ENCODE results near the gene SELL.
"Not testable (repeated sequence)": the region's sequence is repeated elsewhere in the genome, so short reads cannot be mapped to it uniquely, and the experiment has no call there.

Gene SELL

DNA sequence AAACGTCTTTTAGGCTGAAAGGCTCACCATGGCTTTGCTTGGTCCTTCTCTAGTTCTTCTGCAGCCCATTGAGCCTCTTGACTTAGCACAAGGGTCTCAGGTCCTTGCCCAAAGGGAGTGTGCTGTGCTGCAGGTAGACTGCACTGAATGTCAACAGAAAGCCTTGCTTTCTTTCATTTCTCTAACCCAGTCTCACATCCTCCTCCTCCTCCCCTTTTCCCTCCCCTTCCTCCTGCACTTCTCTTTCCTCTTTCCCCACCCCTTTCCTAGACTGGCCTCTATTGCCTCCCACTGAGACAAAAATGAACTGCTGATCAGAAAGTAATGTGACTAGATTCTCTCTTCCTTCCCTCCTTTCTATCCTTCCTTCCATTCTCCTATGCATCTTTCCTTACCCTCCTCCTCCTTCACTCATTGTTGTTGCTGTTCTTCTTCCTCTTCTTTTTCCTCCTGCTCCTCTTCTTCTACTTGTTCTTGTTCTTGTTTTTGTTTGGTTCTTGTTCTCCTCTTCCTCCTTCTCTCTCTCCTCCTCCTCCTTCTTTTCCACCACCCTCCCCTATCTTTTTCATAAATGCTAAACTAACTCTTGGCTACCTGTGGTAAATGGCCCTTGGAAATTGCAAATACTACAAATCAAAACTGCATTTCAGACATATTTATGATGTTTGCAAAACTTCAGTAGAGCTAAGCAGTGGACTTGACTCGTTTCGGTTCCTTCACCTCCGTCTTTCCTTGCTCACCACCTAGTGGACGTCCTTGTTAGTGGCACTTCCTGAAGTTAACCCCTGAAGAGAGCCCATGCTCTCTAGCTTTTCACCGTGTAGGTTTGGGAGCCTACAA, at the start of gene SELL:
TSS of gene SELL (minus strand) at position 152 of the 840 bp plus-strand sequence. CDS start at position 30, 122 bp downstream.
- no peak for DNase-seq

DNA sequence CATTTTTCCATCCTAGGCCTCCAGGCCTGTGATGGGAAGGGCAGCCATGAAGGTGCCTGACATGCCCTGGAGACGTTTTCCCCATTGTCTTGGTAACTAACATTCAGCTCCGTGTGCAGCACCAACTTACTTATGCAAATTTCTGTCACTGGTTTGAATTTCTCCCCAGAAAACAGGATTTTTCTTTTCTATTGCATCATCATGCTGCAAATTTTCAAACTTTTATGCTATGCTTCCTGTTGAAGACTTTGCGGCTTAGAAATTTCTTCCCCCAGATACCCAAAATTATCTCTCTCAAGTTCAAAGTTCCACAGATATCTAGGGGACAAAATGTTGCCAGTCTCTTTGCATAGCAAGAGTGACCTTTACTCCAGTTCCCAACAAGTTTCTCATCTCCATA, 47.6 kb upstream of the SELL start:
- DNase-seq, result no peak

DNA sequence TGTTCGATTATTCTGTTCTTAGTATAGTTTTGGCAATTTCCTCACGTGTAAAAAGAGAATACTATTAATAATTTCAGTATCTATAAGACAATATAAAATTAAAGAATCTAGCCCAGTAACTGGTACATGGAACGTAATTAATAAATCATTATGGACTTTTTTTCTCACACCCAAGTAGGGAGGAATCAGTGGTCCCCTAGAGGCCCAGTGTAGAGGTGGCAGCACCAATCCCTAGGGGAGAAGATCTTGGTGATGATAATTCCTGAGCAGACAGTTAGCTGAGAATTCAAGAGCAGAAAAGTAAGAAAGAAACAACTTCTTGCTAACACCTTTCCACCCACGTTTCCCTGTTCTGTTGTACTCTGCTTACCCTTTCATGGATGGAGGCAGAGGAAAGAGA, 42.1 kb upstream of the SELL start:
- DNase-seq, result no peak

DNA sequence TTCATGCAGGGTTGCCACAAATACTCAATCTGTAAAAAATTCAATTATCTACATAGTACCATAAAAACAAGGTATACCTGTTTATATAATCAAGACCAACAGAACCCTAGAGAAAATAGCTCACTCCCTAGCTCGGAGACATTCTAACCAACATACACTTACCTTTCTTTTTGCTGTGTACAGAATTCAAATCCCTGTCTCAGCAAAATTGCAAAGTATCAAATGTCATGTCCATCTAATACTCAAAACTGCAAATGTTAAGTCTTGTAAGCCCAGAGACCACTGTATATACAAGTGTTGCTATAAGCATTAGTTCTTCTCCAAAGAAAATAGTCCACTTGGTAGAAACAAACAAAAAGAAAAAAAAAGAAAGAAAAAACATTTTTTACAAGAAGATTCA, 38.6 kb upstream of the SELL start:
- no peak for DNase-seq

DNA sequence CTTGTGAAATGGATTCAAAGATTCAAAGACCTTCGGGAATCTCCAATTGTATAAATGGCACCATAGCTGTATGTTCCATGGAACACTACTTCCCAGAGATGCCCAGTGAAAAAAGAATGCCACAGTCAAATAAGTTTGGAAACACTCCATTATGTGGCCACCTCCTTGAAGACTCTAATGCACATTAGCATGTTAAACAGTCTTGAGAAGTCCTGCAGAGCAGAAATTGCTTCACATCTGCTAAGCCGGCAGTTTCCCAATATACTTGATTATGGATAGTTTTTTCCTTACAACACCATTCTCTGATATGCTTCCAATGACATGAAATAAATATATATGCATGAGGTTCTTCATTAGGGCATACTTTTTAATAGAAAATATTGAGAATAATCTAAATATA, 35.1 kb upstream of the SELL start:
- no peak for DNase-seq

DNA sequence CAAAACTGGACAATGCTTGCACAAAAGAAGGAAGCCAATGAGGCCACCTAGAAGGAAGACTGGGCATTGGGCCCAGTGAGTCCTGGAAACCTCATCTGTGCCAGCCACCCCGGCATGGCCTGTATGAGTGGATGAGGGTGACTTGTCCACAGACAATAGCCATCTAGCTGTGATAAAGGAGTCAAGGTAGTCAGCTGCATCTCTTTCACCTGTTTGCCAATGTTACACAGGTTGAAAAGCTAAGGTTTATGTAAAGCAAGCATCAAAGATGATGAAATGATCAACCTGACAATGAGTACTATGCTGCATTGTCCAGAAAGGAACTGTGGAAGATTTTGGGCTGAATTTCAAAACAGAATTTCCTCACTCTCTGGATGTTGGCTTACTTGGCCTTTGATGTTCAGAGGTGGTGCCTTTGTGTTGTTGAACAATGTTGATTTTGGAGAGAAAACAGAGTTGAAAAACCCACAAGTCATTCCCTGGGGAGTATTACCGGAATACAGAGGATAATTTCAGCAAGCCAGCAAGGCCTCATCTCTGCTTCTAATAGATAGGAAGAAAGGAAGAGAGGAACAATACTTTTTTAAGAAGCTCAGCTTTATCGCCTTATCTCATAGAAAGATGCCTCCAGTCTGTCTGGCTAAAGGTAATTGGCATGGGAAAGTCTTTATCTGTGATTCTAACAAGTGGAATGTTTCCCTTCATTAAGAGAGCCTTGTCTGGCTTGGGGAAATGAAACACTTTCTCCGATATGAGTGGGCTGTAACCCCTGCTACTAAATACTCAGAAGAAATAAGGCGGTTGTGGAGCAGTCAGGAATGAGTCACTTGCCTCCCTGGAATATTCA, 33.8 kb upstream of the SELL start:
- no peak for DNase-seq

DNA sequence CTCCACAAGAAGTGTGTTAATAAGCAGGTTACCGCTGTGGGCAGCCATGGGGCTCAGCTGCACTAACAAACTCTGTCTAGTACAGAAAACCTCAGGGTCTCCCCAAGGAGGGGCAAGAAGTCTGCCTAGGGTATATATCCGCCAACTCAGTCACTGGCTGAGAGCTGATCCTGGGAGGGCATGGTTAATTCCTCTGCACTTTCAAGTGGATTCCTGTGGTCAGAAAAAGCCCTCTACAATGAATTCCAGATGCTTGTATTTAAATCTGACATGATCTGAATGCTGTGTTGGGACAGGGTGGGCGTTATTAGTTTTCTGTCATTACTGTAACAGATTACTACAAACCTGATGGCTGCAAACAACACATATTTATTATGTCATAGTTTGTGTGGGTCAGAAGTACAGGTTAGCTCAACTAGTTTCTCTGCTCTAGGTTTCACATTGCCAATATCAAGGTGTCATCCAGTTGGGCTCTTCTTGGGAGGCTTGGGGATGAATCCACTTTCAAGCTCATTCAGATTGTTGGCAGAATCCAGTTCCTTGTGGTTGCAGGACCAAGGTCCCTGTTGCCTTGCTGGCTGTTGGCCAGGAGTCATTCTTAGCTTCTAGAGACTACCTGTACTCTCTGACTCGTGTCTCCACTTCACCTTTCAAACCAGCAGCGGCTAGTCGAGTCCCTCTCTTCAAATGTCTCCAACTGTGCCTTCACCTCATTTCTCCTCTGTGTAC, 30.4 kb upstream of the SELL start:
- no peak for DNase-seq

DNA sequence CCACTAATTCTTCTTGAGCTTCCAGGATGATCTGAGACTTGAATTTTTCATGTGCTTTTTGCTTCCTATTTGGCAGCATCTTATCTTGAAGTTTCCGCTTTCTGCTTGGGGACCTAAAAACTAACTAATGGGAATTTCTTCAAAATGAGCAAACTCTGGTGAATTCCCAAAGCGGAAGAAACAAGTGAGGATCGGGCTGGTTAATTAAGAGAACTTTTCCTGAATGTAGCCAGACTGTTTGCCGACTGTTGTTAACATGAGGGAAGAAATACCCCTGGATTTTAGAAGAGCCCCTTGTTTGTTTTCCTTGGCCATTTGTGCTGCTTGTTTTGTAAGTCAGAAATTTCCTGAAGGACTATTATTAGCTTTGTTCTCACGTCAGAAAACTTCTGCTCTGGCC, 28.6 kb upstream of the SELL start:
- DNase-seq, result no peak

DNA sequence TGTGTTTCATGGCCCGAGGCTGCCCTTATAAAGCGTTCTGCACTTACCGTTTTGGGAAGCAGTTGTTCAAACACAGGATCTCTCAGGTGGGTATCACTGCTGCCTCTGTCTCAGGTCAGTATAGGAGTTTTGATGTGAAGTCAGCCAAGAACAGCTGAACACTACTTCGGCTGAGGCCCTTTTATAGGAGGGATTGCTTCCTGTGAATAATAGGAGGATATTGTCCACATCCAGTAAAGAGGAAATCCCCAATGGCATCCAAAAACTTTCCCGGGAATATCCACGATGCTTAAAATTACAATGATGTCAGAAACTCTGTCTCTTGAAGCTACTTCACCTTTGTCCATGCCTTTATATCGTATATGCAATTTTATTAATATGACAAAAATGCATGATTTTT, 22.5 kb upstream of the SELL start, which contains the start of gene SELE:
TSS of gene SELE (minus strand) at position 156 of the 400 bp plus-strand sequence. CDS start 467 bp downstream, outside the sequence.
- DNase-seq, result no peak

DNA sequence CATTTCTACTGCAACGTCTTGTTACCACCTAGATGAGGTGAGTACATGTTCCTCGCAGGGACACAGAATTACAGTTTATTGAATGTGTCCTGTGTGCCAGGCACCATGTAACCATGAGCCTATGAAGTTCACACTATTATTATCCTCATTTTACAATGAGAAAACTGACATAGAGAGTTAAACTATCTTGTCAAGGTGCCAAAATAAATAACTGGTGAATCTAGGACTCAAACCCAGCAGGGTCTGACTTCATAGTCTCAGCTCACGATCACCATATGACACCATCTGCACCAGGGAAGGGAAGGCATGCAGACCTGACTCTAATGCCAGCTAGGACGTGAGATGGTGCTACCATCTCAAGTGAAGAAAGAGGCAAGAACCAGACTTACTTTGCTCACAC, 20.0 kb upstream of the SELL start:
- no peak for DNase-seq

DNA sequence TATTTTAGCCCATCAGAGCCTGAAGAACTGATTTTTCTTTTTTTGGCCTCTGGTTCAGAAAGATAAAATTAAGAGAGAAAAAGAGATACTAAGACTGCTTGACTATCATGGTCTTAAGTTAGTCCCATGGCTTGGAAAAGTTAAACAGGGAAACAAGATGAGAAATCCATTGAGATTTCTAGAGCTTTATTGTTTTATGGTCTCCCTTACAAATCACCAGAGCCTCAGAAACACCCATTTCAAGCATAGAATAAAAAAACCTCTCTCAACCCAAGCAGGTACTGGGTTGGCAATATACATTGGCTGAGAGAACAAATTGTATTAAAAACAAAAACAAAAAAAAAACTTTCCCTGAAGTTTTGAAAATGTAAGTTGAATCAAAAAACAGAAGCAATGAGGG, 18.6 kb upstream of the SELL start:
- no peak for DNase-seq

DNA sequence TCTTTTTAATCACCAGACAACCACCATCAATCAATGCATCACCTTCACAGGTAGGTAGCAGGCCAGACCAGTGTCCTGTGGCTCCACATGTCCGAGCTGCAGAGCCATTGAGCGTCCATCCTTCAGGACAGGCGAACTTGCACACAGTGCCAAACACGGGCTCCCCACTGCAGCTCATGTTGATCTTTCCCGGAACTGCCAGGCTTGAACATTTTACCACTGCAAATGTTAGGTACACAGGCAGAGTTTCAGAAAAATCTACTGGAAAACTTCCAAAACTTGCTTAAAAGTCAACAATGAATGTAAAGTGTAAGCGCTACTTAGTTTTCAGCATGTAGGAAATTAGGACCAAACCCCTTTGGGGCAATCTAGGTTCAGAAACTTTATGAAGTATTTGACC, 15.9 kb upstream of the SELL start:
- DNase-seq, result no peak

DNA sequence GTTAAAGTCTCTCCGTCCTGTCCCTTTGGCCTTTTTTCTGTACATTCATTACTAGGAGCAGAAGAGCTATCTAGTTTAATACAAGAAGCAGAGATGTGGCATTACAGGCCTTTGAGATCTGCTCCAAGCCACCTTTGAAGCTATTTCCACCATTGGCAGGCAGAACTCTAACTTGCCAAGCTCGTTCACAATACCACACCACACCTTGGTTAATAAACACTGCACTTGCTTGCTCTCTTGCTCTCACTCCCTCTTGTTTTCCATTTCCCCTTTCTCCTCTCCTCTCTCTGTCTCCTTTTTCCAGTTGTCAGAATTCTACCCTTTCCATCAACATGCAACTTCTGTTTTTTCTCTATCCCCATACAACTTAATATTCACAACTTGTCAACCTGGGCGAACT, 15.4 kb upstream of the SELL start:
- DNase-seq, result no peak

DNA sequence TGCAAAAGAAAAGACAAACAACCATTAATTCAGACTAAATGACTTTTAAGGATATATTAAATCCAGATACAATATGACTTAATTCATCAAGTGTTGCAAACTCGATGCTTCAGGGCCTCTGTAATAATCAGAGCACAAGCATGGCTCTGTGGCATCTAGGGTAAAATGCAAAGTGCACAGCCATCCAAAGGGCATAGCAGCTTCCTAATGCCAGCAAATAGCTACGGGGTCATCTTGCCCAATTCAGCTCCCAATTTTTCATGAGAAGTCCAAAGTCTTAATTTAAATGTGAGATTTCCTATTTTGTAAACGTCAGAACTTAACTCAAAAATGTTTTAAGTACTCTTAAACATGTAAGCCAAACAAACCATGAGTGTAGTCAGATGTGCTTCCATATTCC, 14.5 kb upstream of the SELL start:
- no peak for DNase-seq

DNA sequence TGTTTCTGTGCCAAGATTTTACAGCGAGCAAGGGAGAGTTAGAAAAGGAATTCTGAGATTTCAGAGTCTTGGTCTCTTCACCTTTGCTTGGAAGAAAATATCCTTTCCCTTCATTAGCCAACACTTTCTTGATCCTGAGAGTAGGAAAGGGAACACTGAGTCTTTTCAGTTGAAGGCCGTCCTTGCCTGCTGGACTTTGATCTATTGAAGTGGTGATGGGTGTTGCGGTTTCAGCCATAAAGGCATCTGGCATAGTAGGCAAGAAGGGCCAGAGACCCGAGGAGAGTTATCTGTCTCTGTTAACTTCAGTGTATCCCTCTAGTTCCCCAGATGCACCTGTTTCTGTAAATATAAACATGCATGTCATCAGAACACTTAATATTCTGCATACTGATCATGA, 12.7 kb upstream of the SELL start:
- DNase-seq, result no peak

DNA sequence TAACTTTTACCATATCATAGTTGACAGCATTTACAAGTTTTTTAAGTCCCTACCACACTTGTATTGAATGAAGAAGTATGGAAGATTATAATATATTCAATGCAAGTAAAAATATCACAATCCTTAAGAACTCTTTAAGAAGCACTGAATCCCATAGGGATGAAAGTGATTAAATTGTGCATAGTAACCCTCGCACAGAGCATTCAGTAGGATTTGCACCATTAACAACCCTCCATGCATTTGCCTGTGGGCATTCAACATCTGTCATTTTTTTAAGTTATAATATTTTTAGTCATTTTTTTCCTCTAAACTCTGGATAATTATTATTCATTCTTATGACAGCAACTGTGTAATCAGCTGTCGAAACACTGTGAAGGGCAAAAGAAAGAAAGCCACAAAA, 12.3 kb upstream of the SELL start:
- no peak for DNase-seq

DNA sequence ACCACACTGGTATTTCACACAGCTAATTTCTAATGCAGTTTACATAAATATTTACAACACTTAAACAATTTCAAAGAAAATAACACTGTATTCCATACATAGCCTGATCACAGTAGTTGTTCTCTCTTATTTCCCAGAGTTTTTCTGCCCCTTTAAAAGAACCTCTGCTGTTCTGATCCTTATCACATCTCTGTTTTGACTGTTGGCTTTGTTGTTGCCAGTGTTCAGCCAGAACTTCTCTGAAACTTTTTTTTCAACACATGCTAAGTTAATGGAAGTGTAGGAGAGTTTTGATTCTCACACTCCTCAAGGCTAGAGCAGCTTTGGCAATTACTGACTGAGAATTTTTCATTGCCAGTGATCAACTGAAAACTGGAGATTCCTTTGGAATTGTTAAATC, 11.4 kb upstream of the SELL start:
- no peak for DNase-seq

DNA sequence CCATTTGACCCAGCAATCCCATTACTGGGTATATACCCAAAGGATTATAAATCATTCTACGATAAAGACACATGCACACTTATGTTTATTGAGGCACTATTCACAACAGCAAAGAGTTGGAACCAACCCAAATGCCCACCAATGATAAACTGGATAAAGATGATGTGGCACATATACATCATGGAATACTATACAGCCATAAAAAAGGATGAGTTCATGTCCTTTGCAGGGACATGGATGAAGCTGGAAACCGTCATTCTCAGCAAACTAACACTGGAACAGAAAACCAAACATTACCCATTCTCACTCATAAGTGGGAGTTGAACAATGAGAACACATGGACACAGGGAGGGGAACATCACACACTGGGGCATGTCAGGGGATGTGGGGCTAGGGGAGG, 3.7 kb upstream of the SELL start:
- not testable (repeated sequence) for DNase-seq

DNA sequence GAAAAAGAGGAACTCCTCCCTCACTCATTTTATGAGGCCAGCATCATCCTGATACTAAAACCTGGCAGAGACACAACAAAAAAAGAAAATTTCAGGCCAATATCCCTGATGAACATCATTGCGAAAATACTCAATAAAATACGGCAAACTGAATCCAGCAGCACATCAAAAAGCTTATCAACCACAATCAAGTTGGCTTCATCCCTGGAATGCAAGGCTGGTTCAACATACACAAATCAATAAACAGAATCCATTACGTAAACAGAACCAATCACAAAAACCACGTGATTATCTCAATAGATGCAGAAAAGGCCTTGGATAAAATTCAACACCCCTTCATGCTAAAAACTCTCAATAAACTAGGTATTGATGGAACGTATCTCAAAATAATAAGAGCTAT, 1.7 kb upstream of the SELL start:
- DNase-seq, result not testable (repeated sequence)

DNA sequence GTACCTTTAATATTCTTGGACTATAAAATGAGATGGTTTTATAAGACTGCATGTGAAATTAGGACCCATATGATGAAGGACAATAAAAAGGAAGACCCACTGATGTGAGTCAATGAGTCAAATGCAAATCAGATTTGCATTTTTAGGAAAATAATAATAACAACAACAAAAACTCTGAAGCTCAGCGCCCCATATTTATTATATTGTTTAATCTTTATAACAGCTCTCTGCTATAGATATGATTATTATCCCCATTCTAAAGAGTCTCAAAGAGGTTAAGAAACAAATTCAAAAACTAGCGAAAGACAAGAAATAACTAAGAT, 850 bp upstream of the SELL start:
- no peak for DNase-seq

DNA sequence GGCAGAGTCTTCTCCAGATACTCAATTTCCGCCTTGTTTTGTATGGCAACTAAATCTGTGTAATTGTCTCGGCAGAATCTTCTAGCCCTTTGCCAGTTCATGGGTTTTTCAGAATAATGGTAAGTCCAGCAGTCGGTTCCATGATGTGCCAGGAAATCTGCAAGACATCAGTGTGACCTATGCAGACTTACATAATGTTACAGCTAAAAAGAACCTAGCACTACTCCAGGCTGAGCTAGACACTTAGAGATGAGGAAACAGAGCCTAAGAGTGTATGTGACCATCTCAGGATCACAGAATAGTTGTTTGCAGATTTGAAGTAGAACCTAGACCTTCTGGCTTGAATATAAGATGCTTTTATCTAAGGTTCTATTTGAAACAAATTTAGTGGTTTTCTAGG, 2.8 kb downstream of the SELL start:
- DNase-seq, result no peak

DNA sequence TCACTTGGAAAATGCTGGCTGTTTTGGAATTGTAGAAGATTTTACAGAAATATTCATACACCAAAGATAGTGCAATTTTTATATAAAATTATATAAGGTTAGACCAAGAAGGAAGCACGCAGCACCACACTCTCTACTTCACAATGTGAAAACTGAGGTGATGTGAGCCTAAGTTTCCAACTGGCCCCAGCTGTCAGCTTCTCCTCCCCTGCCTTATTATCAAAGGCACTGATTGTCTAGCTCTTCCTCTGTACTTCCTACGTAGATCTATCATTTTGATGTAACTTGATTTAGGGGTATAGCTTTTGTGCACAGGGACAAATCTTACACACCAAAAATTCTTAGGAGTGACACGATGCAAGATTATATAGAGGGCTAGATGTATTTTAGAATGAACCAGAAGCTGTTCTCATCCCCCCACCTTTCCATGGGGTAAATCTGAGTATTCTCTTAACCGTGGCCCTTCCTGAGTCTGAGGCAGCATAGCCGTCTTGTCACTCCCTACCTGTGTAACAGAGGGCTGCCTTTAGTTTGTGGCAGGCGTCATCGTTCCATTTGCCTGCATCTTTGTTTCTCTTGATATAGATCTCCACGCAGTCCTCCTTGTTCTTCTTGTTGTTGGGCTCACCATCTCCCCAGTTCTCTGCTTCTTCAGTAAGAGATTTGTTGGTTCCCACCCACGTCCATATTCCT, 3.4 kb downstream of the SELL start:
- no peak for DNase-seq

DNA sequence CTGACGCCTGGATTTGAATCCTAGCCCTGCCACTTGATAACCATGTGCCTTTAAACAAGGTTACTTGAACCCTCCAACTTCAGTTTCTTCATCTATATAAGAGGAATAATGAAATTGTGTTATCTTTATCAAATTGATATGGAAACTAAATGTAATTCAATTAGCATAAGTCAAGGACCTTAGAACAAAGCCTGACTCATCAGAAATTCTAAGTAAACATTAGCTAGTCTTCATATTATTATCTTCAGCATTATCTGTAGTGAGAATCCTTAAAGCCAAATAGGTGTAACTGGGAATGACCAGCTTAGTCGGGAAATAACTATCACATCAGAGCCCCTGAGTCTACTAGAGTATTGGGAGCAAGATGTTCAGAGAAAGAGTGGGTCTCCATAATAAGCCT, 6.6 kb downstream of the SELL start:
- DNase-seq, result no peak
